Spleen (tissue), 7 donors: Measurements from ENCODE around the gene AGAP9.
"Not testable (repeated sequence)": the region's sequence is repeated elsewhere in the genome, so short reads cannot be mapped to it uniquely, and the experiment has no call there.

Experiments
- POLR2A ChIP-seq, 3 donors: fragments of 450-650 bp; IDR thresholded peaks; one replicate each; pipeline ENCODE4 v1.5.1; 2017; ENCODE audit warnings: antibody characterized with exemption in 3 of 3, mild to moderate bottlenecking in 1 of 3
- TF ChIP-seq, protein P1 (sequence below), 11 experiments: fragments of 200-600 bp in 7 of 11; fragments of 450-650 bp in 4 of 11; sonication (generic) in 4 of 11; IDR thresholded peaks in 8 of 11; conservative IDR thresholded peaks in 3 of 11; 1 replicate in 7 of 11; 2 replicates in 4 of 11; pipeline versions ENCODE4 v1.4.0 to v1.8.0; 2016 to 2021; ENCODE audit warnings: antibody characterized with exemption in 11 of 11, inconsistent platforms in 4 of 11, mild to moderate bottlenecking in 1 of 11
- donor health status: DM: no; HTN: no; CAD: no; lungs with moderate emphysema.
- donor health status: DM: no; HTN: no; CAD: no.
- donor health status: DM: no; HTN: no; CAD: no.

DNA sequence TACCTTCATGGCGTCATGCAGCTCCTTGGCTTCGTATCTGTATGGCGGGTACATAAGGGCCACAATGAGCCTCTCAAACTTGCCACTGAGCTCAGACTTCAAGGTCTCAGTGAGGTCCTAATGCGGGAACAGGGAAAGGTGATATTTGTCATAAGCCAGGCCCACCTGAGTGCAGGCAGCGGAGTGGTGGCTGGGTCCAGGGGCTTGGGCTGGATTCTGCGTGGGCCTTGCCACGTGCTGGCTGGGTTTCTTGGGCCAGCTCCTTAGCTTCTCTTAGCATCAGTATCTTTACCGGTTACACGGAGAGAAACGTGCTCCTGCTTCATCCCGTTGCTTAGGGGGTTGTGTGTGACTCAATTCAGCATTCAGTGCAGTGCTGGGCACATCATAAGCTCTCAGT is 46.4 kb downstream of the AGAP9 start:
- TF ChIP-seq, protein P1, sequence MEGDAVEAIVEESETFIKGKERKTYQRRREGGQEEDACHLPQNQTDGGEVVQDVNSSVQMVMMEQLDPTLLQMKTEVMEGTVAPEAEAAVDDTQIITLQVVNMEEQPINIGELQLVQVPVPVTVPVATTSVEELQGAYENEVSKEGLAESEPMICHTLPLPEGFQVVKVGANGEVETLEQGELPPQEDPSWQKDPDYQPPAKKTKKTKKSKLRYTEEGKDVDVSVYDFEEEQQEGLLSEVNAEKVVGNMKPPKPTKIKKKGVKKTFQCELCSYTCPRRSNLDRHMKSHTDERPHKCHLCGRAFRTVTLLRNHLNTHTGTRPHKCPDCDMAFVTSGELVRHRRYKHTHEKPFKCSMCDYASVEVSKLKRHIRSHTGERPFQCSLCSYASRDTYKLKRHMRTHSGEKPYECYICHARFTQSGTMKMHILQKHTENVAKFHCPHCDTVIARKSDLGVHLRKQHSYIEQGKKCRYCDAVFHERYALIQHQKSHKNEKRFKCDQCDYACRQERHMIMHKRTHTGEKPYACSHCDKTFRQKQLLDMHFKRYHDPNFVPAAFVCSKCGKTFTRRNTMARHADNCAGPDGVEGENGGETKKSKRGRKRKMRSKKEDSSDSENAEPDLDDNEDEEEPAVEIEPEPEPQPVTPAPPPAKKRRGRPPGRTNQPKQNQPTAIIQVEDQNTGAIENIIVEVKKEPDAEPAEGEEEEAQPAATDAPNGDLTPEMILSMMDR (IDR thresholded peaks at IDR 0.05 in 8 of 11, conservative IDR thresholded peaks at IDR 0.05 in 3 of 11): not testable (repeated sequence)
- not testable (repeated sequence) for TF ChIP-seq POLR2A (IDR thresholded peaks at IDR 0.05)
